ENCODE data around the gene SYTL5.

SYTL5 gene

DNA sequence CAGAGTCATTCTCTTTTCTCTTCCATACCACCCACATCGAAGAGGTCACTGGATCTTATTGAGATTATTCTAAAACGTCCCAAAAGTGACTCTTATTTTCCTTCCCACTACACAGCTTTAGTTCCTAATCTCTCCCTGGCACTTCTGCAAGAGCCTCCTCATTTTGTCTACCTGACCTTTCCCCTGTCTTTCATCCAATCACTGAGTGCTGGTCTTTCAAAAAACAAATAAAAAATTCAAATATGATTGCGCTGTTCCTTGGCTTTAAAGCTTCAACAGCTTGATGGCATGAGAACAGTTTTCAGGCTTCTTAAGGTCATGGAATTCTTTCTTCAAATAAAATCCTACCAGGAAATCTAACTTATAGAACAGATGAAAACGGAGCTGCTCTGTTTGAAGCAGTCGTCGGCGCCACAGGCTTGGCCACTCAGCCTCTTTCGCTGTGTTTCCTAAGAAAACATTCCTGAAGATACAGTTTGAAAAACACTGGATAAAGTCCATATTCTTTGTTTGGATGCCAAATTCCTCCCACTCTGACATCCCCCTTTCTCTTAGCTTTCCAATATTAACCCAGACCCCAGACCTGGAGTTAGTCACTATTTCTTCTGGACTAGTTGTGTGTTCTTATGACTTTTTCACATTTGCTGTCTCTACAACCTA lies 12.5 kb downstream of the SYTL5 start:
- no peak for DNase-seq (ENCODE audit: low read depth, low spot score)

DNA sequence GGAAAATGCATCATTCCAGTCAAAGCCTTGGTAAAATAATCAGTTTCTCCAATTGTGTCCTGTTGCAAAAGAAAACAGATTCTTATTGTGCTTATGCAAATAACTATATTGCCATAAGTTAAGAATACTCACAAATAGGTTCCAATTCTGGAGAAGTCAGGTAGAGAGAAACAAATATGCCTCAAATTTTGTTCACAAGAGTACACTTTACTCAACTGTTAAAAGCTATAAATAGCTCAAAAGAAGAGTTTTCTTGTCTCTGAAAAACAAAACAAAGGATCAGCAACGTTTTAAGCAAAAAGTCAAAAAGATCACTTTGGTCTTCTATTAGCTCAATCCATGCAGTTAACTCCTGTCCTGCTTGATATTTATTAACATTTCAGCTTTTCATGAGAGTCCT lies 21.9 kb downstream of the SYTL5 start:
- no peak for DNase-seq (ENCODE audit: low read depth, low spot score)

DNA sequence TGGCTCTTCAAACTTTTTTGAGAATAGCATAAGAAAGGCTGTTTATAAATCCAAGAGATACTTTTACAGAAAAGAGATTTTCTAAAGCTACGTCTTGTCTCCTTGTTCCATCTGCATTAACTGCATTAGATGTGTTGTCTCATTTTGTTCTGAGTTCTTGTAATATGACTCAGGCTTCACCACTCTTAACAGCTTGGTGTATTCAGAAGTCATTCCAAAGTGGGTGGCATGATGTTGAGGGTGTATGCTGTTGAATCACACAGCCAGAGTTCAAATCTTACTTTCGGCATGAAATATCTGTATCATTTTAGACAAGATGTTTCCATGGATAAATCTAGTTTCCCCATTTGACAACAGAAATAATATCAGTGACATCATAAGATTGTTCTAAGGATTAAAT lies 30.1 kb downstream of the SYTL5 start:
- no peak for DNase-seq (ENCODE audit: low read depth, low spot score)

DNA sequence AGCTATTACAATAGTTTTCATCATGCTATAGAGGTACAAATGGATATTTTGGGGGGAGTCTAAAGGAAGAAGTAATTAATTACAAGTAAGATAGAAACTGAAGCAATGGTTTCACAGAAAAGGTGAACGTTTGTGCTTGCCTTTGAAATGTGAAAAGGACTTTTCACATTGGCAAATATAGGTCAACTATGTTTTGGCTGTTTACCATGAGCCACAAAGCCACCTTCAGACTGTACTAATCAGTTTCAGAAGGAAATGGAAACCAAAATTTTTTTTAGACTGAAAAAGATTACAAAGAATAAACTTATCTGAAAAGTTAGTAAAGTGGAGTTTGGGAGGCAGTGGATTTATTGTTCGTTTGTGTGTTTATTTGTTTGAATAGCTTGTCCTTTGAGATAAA lies 32.1 kb downstream of the SYTL5 start:
- DNase-seq (ENCODE audit: low read depth, low spot score) = no peak

DNA sequence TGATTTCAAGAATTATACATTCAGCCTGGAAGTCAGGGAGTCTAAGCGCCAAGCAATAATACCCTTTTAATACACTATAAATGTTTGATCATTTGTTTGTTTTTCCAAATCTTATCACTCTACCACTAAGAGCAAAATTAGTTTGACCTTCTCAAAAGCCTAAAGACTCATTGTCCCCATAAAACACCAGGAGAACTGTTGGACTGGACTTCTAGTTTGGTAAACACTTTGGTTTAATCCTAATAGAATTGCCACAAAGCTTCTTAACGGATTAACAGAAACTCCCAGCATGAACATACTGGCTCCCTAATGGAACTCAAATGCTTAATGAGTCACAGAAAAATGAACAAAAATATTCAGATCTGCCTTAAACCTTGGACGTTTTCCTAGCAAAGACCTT lies 34.9 kb downstream of the SYTL5 start:
- no peak for DNase-seq (ENCODE audit: low read depth, low spot score)

DNA sequence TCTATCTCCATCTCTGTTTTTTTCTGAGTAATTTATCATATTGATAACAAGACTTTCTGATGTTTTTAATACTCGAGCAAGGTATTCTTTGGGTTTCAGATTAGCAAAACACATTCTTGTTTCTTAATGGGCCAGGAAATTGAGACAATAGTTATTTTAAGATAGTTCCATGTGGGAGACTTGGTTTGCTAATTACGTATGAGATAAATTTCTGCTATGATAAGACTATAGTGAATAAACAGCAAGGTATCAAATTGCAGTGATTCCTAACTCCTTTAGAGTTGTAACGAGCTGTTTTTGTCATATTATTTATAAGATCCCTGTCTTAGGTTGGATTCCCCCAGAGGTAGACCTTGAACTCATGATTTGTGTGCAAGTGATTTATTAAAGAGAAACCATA lies 38.3 kb downstream of the SYTL5 start:
- DNase-seq (ENCODE audit: low read depth, low spot score) = no peak

DNA sequence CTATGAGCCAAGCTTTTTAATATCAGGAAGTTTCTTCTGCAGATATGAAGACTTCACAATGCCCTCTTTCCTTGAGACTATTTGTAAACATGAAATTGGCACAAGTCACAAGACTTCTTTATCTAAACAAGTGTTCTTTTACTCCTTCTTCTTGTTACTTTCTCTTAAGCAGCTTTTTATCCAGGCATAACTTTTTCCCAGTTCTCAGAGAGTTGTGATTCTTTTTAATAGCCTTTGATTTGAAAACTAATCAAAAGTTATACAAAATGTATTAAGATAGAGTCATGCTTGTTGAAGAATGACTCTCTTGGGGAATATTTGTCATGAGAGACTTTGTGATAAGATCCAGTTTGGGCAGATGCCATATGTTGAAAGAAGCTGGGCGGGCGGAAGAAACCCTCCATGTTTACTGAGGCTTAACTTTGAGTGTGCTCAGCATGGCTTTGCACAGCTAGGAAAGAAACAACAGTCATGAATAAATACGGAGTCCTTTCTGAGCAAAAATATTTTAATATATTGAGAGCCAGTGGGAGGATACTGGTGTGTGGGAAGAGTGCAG lies 39.3 kb downstream of the SYTL5 start:
- no peak for DNase-seq (ENCODE audit: low read depth, low spot score)

DNA sequence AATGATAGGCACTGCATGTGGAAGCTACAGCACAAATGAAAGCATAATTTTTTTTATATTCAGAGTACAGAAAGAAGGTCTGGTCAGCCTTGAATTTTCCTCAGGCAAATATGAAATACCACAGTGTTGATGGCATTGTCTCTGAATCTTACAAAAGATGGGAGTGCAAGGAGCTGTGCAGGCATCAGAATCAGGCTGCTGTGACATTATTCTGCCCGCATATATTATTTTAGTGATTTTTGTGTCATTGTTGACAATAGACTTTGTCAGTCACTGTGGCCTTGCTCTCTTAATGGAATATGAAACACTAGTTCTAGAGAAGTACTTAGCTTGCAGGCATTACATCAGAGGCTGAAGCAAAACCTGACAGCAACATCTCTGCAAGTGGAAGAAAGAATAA lies 42.5 kb downstream of the SYTL5 start:
- no peak for DNase-seq (ENCODE audit: low read depth, low spot score)

DNA sequence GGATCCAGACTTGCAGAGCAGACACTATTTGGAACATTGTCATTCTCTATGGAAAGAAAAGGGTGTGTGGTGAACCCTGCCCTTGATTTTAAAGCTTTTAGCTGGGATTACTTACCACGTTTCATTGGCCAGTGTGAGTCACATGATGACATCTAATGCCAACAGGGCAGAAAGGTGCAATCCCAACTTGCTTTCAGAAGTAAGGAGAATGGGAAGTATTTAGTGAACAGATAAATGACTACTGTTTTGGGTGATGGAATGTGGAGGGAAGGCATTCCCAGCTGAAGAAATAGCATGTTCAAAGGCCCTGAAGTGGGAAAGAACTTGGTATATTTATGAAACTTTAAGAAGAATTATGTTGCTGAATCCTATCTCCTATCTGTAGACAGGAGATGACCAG lies 44.5 kb downstream of the SYTL5 start:
- no peak for DNase-seq (ENCODE audit: low read depth, low spot score)

DNA sequence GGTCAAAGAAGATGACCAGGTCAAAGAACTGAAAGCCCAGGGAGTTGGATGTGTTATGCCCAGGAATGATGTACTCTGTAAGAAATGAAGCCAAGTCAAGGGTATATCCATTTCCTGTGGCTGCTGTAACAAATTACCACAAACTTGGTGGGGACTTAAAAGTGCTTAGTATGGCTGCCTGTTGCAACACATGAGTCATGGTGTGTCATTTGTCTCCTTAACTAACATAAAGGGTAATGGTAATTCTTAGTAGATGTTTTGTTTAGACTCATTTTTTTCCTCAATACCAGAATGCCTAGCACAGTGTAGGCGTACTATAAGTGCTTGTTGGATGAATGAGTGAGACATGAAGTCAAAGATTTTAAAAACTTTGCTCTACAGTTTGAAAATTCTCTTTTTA lies 45.7 kb downstream of the SYTL5 start:
- DNase-seq (ENCODE audit: low read depth, low spot score) = no peak

DNA sequence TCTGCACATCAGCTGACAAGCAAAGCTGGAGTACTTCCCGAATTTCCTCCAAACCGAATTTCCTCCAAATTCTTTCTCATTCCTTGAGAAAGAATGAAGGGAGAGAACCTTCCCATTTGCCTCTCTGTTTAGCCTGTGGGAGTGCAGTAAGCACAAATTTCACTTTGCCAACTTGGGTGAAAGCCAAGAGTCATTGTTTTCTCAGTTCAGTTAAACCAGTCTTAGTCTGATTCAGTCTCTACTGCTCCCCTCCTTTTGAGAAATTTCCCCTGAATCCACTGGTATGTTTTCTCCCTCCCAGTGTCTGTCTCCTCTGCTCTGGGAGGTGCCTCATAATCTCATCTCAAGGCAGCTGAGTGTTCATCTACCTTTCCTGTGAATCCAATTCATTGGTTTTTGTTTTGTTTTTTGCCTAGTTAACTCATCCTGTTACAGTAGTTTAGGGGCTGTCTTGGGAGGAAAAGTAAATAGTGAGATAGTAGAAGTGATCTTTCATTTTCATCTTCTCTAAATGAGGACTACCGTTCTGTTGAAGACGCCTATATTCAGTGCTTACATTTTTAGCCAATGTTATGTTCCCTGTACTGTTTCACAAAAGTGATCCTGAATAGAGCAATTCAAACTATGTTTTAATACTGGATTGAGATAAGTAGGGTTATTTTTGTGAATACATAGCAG lies 49.0 kb downstream of the SYTL5 start:
- no peak for DNase-seq (ENCODE audit: low read depth, low spot score)

DNA sequence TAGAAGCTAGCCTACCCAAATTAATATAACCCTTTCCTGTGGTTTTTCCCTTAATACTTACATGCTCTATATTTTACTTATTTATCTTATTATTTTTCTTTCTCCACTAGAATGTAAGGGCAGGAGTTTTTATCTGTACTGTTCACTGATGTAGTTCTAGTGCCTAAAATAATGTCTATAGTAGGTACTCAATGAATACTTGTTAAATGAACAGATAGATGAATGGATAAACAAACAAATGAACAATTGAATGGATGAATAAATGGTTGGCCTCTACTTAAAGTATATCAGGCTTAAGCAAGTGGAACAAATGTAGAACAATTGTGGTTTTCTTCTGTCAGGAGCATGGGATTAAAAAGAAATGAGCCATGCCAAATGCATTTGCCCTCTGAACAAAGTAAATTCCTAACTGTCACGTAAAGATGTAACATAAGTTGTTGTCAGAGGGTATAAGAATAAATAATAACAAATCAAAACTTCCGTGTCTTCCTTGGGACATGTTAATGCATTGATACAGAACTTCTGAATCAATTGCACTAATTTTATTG lies 54.1 kb downstream of the SYTL5 start:
- DNase-seq (ENCODE audit: low read depth, low spot score) = no peak

DNA sequence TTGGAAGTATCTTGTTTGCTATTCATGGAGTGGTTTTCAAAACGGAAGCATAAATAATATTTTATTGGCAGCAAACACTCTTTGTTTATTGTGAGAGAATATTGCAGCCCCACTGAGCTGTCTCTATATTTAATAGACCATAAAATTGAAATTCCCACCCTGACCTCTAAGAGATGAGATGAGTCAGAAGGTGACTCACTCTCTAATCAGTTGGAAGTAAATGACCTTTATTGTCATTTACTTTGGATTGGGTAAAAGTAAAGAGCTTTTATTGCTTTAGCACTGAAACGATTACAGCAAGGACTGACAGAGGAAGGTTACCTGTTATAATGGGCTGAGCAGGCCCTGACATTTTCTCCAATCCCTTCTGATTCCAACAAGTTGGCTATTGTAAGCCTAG lies 55.0 kb downstream of the SYTL5 start:
- DNase-seq (ENCODE audit: low read depth, low spot score) = no peak

DNA sequence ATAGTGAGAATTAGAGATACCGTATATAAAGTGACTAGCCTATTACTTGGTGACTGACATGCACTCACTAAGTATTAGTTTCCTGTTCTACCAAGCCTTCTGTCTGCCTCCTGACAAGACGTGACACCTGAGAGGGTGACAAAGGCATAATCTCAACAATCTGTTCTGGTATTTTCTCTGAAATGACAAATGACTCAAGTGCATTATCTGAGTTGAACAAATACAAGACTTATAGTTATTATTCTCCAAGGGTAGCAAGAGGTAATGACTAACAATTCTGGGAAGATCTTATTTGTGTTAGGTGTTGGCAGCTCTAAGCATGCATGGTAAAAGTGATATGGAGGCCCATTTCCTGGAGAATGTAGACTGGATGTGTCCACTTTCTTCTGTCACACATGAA lies 60.6 kb downstream of the SYTL5 start:
- DNase-seq (ENCODE audit: low read depth, low spot score) = no peak

DNA sequence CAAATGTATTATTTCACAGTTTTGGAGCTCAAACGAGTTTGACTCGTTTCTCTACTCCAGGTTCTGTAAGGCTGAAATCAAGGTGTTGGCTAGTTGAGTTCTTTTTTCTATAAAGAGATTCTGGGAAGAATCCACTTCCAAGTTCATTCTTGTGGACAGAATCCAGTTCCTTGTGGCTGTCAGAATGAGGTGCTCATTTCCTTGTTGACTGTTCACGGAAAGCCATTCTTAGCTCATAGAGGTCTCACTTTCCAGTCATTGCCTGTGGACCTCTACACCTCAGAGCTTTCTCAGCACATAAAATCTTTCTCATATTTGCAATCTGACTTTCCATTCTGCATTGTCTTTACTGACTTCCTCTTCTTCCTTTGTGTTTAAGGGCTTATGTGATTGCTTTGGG lies 62.9 kb downstream of the SYTL5 start:
- no peak for DNase-seq (ENCODE audit: low read depth, low spot score)

DNA sequence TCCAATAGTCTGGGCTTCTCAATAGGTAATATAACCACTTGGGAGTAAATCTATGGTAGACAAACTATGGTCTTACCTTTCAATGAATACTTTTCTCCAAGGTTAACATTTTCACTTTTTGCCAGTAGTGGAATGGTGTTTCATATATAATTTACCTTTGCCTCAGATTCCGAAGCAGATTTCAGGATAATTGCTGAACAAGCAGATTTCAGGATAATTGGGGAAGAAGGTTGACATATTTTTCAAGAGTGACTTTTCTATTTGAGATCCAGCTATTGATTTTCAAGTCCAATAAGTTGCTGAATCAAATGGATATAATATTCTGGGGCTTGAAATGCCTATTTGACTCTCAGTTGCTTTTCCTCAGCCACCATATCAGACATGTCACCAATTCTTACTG lies 63.6 kb downstream of the SYTL5 start:
- DNase-seq (ENCODE audit: low read depth, low spot score) = no peak

DNA sequence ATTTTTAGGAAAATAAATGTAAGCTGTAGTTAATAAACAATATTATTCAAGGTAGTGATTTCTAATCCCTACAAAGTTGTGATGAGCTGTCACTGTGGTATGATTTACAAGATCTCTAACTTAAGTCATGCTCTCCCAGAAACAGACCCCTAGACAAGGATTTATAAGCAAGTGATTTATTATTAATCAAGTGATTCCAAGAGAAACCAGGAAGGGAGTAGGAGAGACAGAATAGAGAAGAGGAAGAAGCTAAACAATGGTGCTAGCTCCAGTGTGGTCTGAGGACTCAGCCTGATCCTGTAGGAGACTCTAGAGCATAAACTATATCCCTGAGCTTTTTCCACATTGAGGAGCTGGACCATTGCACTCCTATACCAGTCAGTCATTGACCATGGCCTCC lies 73.1 kb downstream of the SYTL5 start:
- no peak for DNase-seq (ENCODE audit: low read depth, low spot score)

DNA sequence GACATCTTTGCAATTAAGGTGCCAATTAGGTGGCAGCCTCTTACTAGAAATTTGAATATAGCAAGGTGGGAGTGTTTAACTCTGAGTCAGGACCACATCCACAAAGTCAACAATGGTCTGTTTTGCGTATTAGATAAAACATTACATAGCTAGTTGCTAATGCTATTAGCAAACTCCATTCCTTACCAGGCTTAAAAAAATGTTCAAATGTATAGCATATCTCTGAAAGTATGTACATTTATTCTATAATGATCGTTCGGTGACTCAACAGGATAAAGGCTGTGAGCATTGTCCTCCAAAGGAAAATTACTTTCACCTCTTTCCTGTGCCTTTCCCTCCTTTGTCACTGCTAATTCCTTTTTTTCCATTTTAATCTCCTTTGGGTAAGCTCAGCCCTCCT lies 74.5 kb downstream of the SYTL5 start:
- no peak for DNase-seq (ENCODE audit: low read depth, low spot score)

DNA sequence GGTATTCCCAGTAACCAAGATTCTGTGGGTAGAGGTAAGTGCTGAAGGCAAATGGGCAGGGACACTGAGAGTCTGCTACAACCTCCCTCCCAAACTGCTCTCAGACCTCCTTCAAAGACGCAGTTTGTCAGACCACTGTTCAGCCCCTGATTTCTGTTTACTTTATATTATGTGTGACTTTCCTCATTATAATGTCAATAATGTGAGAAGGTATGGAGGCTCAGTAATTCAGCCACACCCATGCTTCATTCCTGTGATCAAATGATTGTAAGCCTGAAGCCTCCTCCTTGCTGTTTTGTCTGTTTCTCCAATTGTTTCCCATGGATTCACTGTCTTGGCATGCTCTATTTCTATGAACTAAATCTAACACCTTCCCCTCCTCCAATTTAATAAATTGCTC lies 75.6 kb downstream of the SYTL5 start:
- DNase-seq (ENCODE audit: low read depth, low spot score) = no peak

DNA sequence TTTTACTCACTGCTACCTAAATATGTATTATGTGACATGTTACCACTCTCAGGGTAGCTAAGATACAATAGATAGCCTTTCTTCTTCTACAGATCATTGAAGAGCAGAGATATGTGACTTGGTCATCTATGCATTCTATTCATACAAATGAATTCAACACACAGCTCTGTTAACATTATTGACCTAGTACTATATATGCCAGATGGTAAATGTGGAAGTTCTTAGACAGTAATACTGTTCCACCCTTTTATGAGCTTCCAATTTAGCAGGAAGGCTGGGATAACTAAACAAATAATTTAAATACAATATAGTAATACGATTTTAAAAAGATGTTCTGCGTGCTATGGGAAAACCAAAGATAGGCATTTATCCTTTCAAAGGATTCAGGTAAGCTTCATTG lies 76.0 kb downstream of the SYTL5 start:
- no peak for DNase-seq (ENCODE audit: low read depth, low spot score)

DNA sequence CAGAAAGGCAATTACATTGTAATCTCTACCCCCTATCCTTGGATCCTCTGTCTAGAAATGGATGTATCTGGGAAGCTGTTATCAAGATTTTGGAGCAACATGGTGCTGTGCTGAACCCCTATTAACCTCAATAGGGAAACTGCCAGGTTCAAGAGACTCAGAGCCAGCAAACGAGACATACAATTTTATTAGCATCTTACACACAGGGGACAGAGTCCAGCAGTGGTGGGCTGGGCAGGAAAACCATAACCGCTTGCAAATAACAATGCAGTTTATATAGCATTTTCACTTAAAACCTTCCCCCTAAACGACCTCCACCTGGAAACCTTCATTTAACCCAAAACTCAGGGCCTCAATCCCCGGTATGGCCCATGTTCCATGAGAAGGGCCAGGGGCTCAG lies 79.5 kb downstream of the SYTL5 start:
- no peak for DNase-seq (ENCODE audit: low read depth, low spot score)

DNA sequence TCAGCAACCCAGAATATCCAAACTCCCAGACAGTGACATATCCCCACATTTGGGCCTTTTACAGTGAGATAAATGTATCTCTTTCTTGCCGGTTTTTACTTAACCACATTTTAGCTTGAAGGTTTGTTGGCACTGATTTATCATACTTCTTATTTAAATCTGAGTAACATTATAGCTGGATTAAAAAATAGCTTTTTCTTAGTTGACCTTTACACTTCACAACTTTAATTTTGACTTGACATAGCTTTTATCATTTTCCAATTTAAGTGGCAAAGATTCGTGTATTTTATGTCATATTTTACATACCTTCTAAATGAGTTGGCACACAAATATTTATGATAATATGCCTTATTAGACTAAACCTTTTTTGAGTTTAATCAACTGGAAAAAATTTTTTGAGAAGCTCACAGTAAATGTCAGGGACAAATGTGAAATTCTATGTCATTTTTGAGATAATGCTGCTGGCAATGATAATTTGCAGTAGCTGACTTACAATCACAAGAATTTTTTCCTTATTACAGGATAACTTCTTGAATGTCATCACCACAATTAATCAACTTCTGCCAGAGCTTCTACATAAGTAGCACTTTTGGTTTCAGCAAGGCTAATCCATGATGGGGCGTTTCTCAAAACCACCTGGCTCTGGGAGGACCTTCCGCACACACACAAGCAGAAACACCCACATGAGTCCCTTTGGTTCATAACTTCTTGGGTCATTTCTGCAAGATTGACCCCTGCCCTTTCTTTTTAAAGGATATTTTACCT lies 80.3 kb downstream of the SYTL5 start:
- DNase-seq (ENCODE audit: low read depth, low spot score) = no peak

DNA sequence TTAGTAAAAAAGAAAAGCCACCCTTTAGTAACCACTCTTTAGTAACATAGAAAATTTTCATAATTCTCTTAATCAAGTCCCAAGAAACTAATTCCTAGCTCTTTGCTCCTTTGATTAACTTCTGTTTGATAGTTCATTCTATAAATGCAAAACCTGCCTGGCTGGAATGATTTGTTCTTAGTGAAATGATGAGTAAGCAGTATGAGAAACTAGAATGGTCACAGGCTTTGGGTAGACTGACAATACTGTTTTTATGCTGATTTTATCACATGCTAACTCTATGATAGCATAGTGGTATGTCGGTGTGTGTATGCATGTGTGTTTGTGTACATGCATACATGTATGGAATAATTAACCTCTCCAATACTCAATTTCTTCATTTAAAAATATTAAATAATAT lies 81.2 kb downstream of the SYTL5 start:
- DNase-seq (ENCODE audit: low read depth, low spot score) = no peak

Data from activated naive CD8-positive, alpha-beta T cell treated with anti-CD3 and anti-CD28 coated beads, Interleukin-2, amount 50 U/mL, for 16 hours (primary cell).